HCEC 1CT (cell line): ENCODE measurements around the gene DAB1.
"Not testable (repeated sequence)": the region's sequence is repeated elsewhere in the genome, so short reads cannot be mapped to it uniquely, and the experiment has no call there.

Experiments
- DNase-seq: peaks from one replicate; pipeline ENCODE4 v3.0.0-alpha.2; 2017

Gene DAB1

GRCh38 chr1:57269630-57270225 is 154.1 kb downstream of the DAB1 start:
- no peak for DNase-seq

GRCh38 chr1:57265104-57265503 is 158.8 kb downstream of the DAB1 start:
- DNase-seq: no peak

- no peak for DNase-seq
Measured at GRCh38 chr1:57262472-57262871, 161.4 kb downstream of the DAB1 start.

GRCh38 chr1:57258557-57259325 is 165.1 kb downstream of the DAB1 start:
- DNase-seq: no peak

GRCh38 chr1:57255945-57256344 is 167.9 kb downstream of the DAB1 start:
- DNase-seq: no peak

- no peak for DNase-seq
Measured at GRCh38 chr1:57254022-57254421, 169.8 kb downstream of the DAB1 start.

- DNase-seq: no peak
Measured at GRCh38 chr1:57252597-57253294, 171.1 kb downstream of the DAB1 start.

GRCh38 chr1:57250021-57250420 is 173.8 kb downstream of the DAB1 start:
- no peak for DNase-seq

GRCh38 chr1:57249511-57249910 is 174.3 kb downstream of the DAB1 start:
- no peak for DNase-seq

GRCh38 chr1:57248830-57249229 is 175.0 kb downstream of the DAB1 start:
- DNase-seq: no peak

GRCh38 chr1:57238233-57238781 is 185.6 kb downstream of the DAB1 start:
- DNase-seq: no peak

GRCh38 chr1:57235730-57236510 is 187.9 kb downstream of the DAB1 start:
- DNase-seq: no peak

GRCh38 chr1:57234459-57234858 is 189.4 kb downstream of the DAB1 start:
- DNase-seq: no peak

GRCh38 chr1:57232500-57232899 is 191.4 kb downstream of the DAB1 start:
- DNase-seq: no peak

GRCh38 chr1:57229998-57230397 is 193.9 kb downstream of the DAB1 start:
- no peak for DNase-seq

- no peak for DNase-seq
Measured at GRCh38 chr1:57229076-57229475, 194.8 kb downstream of the DAB1 start.

GRCh38 chr1:57222801-57223200 is 201.1 kb downstream of the DAB1 start:
- no peak for DNase-seq

- no peak for DNase-seq
Measured at GRCh38 chr1:57222307-57222706, 201.6 kb downstream of the DAB1 start.

- not testable (repeated sequence) for DNase-seq
Measured at GRCh38 chr1:57220905-57221304, 203.0 kb downstream of the DAB1 start.

- DNase-seq: no peak
Measured at GRCh38 chr1:57218487-57219079, 205.3 kb downstream of the DAB1 start.

GRCh38 chr1:57217905-57218304 is 206.0 kb downstream of the DAB1 start:
- DNase-seq: no peak

GRCh38 chr1:57214951-57215575 is 208.8 kb downstream of the DAB1 start:
- no peak for DNase-seq
